ENCODE results near the gene TNFRSF8.

Gene TNFRSF8

GRCh38 chr1:12178511-12178910 lies 115.4 kb downstream of the TNFRSF8 start:
- DNase-seq = no peak

GRCh38 chr1:12179111-12179519 lies 116.0 kb downstream of the TNFRSF8 start:
- DNase-seq = peak; percentile 91

GRCh38 chr1:12179676-12180075 lies 116.6 kb downstream of the TNFRSF8 start:
- DNase-seq = no peak

- no peak for DNase-seq
Observed at GRCh38 chr1:12180315-12180714, 117.2 kb downstream of the TNFRSF8 start.

GRCh38 chr1:12180903-12181302 lies 117.8 kb downstream of the TNFRSF8 start:
- DNase-seq = no peak

GRCh38 chr1:12181568-12181967 lies 118.5 kb downstream of the TNFRSF8 start:
- DNase-seq = no peak

- no peak for DNase-seq
Observed at GRCh38 chr1:12182410-12182984, 119.4 kb downstream of the TNFRSF8 start.

- DNase-seq = no peak
Observed at GRCh38 chr1:12183095-12183794, 120.1 kb downstream of the TNFRSF8 start.

GRCh38 chr1:12184008-12184681 lies 121.0 kb downstream of the TNFRSF8 start:
- DNase-seq = no peak

- no peak for DNase-seq
Observed at GRCh38 chr1:12185036-12185917, 122.2 kb downstream of the TNFRSF8 start.

- DNase-seq = no peak
Observed at GRCh38 chr1:12185918-12186678, 123.0 kb downstream of the TNFRSF8 start.

GRCh38 chr1:12186679-12186985 lies 123.5 kb downstream of the TNFRSF8 start:
- DNase-seq = no peak

GRCh38 chr1:12188115-12188514 lies 125.0 kb downstream of the TNFRSF8 start:
- no peak for DNase-seq

- DNase-seq = no peak
Observed at GRCh38 chr1:12188657-12189327, 125.7 kb downstream of the TNFRSF8 start.

GRCh38 chr1:12189328-12189682 lies 126.2 kb downstream of the TNFRSF8 start:
- no peak for DNase-seq

- DNase-seq = no peak
Observed at GRCh38 chr1:12191242-12192032, 128.3 kb downstream of the TNFRSF8 start.
